Stimulated activated CD8-positive, alpha-beta memory T cell treated with anti-CD3 and anti-CD28 coated beads, Interleukin-4, amount 100 ng/mL, for 24 hours (primary cell): Measurements from ENCODE around the gene SPEG.
"Not testable (repeated sequence)": the region's sequence is repeated elsewhere in the genome, so short reads cannot be mapped to it uniquely, and the experiment has no call there.

Source experiments
- DNase-seq: peaks from one replicate; pipeline ENCODE4 v3.0.0-alpha.2; 2020; ENCODE audit warnings: low read depth

The SPEG gene

DNA sequence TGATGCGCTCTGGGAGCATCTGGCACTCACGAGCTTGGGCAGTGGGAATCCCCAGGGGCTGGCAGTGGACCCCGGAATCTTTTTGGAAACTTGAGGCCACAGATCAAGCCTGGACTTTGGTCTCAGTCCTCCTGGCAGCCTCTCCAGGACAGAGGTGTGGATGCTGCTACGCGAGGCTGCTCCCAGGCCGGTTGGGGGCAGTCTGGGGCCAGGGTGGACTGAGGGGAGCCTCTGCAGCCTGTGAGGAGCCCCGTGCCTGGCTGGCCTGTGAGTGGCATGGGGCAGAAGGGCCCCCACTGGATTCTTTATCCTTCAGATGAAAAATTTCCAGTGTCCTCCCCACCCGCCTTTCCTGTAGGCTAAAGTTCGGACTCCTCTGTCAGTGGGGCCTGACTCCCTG is 29.2 kb upstream of the SPEG start:
- DNase-seq, result no peak

DNA sequence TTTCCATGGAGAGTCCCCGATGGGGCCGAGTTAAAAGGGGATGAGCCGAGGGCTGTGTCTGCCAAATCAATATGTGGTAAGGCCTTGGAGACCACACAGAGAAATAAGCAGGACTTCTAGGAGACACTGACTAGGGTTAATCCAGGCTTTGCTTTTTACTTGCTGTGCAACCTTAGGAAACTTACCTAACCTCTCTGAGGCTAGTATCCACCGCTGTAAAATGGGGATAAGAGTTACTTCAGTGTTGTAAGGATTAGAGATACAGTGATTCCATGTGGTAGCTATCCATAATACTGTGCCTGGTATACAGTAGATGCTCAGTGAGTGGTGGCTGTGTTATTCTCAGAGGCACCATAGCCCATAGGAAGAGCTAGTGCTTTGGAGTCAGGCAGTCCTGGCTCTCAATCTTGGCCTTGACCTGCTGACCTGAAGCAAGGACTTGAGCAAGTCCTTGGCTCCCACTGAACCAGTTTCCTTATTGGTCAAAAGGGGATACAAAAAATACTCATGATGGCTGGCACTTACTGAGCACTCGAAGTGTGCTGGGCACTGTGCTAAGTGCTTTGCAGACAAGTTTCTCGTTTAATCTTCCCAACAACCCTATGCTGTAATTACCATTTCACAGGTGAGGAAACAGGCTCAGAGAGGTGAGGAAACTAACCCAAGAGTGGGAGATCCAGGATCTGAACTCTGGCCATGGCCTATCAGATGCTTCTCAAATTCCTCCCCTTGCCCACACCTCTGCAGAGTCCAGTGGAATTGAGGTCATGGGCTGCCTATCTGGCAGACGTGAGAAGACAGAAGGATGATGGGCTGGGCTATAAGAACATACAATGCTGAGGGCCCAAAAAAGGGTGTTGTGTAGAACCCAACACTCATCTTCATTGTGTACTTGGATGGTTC is 28.4 kb upstream of the SPEG start:
- DNase-seq, result no peak

DNA sequence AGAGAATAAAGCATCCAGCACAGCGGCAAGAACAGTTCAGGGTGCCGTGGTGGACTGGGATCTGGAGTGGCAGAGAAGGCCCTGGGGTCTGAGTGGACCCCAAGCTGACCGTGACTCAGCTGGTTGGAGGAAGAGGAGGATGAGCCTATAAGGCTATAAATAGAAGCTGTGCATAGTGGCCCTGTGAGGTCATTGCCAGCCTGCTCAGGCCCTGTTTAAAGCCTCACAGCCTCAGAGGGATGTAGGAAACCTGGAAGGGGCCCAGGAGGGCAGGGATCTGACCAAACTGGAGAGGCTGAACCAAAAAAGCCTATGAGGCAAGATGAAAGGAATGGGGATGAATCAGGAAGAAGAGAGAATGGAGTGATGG is 27.8 kb upstream of the SPEG start:
- no peak for DNase-seq

DNA sequence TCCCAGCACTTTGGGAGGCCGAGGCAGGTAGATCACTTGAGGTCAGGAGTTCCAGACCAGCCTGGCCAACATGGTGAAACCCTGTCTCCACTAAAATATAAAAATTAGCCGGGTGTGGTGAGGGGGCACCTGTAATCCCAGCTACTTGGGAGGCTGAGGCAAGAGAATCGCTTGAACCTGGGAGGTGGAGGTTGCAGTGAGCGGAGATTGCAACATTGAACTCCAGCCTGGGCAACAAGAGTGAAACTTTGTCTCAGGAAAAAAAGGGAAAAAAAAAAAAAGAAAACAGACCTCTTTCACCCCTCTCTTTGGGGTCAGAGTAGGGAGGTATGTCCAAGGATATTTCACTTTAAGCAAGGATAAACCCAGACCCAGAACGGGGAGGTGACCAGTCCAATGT is 27.3 kb upstream of the SPEG start:
- not testable (repeated sequence) for DNase-seq

DNA sequence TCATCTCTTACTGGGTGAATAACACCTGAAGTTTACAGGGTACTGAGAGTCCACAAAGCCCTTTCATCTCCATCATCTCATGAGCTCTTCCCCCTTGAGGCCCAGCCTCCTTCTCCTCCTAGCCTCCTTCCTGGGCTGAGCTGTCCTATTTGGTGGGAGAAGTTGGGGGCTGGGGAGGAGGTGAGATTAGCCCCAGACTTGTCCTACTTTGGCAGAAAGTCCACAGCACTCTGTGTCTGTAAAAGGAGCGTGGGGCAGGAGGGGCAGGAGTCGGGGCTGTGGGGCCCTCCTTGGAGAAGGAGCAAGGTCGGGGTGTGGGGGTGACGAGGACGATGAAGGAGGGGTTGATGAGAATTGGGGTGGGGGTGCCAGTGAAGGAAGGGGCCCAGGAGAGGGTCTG is 26.4 kb upstream of the SPEG start:
- no peak for DNase-seq

DNA sequence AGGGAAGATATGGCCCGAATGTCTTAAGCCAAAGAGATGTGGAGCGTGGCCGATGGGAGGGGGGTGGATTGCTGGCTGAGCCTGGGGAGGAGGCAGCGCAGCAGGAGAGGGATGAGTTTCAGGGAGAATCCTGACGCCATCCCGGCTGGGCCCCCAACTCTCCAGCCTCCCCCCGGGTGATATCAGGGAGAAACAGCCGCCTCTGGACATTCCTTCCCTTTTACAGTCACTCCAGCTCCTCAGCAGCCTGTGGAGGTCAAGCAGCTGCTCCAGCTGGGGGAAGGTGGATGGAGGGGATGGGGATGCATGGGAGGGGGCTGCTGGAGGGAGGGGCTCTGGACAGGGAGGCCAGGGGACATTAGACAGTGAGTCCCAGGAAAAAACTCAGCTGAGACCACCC is 26.0 kb upstream of the SPEG start:
- DNase-seq, result no peak

DNA sequence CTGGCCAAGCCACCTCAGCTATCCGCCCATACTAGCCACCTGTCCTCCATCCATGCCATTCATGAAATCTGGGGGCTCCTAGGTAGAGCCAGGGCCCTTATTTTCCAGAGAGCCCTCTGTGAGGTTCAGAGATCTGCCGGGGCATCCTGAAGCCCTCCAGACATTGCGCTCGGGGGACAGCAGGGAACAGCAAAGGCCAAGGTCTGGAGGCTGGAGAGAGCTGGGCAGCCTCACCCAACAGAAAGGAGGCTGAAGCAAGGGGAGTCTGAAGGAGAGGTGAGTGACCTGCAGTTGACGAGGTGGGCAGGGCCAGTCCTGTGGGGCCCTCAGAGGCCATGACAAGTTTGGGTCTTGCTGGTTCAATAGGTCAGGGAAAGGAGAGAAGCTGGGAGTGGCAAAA is 25.0 kb upstream of the SPEG start:
- no peak for DNase-seq

DNA sequence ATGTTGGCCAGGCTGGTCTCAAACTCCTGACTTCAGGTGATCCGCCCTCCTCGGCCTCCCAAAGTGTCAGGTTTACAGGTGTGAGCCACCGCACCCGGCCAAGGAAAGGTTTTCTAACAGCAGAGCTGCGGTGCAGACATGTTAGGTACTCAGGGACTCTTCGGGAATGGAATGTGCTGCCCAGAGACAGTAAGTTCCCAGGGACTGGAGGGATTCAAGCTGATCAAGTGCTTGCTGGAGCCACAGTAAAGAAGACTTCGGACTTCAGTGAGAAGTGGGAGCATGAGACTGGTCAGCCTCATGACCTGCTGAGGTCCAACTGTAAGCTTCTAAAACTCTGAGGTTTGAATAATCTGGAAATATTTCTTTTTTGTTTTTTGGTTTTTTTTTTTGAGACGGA is 24.3 kb upstream of the SPEG start:
- DNase-seq, result no peak

DNA sequence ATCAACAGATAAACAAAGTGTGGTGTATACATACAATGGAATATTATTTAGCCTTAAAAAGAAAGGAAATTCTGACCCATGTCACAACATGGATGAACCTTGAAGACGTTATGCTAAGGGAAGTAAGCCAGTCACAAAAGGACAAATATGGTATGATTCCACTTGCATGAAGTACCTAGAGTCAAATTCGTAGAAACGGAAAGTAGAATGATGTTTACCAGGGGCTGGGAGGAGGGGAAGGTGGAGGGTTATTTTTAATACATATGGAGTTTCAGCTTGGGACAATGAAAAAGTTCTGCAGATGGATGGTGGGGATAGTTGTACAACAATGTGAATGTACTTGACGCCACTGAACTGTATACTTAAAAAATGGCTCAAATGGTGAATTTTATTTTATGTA is 19.8 kb upstream of the SPEG start:
- DNase-seq, result no peak

DNA sequence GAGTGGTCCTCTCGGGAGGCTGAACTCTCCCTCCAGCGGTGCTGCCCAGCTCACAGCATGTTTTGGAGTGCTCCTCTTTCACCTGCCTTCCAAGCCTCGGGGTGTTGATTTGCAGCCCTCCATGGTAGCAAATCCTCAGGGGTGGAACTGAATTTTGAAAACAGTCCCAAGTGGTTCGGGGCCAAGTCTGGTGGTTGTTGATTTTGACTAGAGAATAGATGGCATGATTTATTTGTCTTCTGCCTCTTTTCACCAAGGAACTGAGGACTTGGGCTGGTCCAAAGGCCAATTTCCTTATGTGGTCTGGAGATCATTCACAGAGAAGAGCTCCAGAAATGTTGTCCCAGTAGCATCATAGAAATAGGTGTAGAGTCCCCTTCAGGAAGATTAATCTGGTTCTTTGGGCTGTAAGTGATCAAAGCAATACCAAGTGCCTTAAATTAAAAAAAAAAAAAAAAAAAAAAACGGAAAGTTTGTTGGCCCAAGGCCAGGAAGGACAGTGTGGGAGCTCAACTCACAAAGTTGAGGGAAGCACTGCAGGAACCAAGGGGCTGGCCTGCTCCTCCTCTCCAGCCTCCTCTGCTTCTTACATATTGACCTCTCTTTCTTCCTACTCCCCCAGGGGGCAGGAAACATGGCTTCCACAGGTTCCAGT is 18.9 kb upstream of the SPEG start:
- DNase-seq, result no peak

DNA sequence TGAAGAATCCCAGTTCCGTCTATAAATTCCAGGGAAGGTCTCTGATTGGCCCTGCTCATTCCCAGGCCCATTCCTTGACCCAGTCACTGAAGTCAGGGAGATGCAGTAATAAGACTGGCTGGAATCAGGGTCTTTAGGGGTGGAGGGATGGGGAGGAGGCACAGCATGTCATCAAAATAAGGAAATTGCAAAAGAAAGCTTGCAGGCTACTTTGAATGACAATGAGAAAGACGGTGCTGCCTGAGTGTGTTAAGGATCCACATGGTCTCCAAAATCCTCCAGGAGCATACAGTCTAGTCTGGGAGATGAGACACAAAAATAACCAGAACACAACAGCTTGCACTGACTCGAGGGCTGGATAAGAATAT is 18.4 kb upstream of the SPEG start:
- no peak for DNase-seq

DNA sequence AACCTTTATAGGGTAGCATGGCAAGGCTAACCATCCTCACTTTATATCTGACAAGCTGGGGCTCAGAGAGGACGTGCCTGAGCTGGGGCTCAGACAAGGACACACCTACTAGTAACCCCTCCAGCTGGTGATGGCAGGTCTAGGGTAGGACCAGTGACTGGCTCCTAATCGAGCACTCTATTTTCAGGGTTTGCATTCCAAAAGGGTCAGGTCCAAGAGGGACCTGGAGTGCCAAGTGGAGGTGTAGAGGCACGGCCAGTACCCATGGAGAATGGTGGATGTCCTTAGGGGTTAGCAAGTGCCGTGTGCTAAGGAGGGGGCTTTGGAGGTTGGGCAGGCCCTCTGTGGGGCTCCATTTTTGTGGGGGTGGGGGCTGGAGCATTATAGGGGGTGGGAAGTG is 17.7 kb upstream of the SPEG start:
- no peak for DNase-seq

DNA sequence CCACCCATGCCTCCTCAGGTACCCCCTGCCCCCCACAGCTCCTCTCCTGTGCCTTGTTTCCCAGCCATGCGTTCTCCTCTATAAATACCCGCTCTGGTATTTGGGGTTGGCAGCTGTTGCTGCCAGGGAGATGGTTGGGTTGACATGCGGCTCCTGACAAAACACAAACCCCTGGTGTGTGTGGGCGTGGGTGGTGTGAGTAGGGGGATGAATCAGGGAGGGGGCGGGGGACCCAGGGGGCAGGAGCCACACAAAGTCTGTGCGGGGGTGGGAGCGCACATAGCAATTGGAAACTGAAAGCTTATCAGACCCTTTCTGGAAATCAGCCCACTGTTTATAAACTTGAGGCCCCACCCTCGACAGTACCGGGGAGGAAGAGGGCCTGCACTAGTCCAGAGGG is 17.3 kb upstream of the SPEG start:
- no peak for DNase-seq

DNA sequence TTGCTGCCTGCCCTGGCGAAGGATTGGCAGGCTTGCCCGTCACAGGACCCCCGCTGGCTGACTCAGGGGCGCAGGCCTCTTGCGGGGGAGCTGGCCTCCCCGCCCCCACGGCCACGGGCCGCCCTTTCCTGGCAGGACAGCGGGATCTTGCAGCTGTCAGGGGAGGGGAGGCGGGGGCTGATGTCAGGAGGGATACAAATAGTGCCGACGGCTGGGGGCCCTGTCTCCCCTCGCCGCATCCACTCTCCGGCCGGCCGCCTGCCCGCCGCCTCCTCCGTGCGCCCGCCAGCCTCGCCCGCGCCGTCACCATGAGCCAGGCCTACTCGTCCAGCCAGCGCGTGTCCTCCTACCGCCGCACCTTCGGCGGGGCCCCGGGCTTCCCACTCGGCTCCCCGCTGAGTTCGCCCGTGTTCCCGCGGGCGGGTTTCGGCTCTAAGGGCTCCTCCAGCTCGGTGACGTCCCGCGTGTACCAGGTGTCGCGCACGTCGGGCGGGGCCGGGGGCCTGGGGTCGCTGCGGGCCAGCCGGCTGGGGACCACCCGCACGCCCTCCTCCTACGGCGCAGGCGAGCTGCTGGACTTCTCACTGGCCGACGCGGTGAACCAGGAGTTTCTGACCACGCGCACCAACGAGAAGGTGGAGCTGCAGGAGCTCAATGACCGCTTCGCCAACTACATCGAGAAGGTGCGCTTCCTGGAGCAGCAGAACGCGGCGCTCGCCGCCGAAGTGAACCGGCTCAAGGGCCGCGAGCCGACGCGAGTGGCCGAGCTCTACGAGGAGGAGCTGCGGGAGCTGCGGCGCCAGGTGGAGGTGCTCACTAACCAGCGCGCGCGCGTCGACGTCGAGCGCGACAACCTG is 16.3 kb upstream of the SPEG start, which contains the start of gene DES:
DES (plus strand) TSS at position 223 of the 857 bp plus-strand sequence; CDS start at position 309, 86 bp downstream.
- DNase-seq, result no peak

DNA sequence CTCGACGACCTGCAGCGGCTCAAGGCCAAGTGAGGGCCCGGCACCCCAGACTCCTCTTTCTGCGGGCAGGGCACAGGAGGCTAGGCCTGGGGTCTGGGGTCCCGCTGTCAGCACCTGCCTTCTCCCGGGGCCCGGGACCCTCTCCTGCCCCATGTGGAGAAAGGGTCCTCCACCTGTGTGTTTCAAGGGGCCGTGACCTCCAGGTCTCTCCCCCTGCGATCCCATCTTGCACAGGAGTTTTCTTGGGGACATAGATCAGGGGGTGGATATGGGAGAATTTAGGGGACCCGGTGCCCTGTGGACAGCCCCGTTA is 15.7 kb upstream of the SPEG start:
- DNase-seq, result no peak

DNA sequence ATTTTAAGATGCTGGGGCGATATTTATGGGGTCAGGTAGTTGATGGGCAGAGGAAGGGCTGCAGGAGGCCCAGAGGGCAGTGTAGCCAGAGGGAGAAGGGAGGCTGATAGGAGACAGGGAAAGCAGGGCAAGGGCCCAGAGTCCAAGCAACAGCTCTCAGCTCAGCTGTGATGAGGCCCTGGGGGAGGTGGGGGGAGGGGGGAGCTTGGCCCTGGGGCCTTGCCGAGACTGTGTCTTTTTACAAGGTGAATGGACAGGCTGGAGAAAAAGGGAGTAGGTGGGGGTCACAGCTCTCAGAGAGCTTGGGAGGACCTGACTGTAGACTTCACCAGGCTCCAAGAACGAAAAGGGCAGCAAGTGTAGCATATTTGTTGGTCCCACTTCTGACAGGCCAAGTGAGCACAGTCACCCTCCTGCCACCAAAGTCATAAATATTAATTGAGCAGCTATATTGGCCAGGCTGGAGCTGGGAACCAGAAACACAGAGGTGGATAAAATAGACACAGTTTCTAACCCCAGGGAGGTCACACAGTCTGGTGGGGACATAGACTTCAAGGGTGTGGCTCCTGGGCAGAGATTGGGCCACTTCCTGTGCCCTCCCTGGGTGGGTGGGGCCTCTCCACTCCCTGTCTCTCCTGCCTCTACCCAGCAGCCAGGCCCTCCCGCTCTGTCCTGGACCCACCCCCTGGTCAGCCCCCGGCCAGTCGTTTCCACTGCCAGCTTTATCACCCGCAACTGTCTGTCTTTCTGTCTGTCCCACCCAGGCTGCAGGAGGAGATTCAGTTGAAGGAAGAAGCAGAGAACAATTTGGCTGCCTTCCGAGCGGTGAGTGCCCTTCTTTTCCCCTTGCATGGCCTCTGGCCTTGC is 15.1 kb upstream of the SPEG start:
- no peak for DNase-seq

DNA sequence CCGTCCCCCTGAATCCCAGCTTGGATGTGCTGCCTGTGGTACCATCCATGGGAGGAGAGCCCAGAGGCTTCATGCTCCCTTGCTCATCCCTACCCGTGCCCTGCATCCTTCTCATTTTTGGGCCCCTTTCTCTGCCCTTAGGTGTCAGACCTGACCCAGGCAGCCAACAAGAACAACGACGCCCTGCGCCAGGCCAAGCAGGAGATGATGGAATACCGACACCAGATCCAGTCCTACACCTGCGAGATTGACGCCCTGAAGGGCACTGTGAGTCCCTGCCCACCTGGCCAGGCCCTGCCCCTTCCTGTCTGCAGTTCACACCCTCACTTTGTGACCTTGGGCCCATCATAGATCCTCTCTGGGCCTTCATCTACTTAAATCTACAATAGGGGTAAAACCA is 14.0 kb upstream of the SPEG start:
- no peak for DNase-seq

DNA sequence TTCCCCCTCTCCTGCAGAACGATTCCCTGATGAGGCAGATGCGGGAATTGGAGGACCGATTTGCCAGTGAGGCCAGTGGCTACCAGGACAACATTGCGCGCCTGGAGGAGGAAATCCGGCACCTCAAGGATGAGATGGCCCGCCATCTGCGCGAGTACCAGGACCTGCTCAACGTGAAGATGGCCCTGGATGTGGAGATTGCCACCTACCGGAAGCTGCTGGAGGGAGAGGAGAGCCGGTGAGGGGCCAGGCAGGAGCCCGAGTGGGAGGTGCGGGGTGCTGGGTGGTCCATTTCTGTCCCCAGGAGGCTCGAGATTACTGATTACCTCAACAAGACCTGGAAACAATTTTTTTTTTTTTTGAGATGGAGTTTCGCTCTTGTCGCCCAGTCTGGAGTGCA is 13.3 kb upstream of the SPEG start:
- no peak for DNase-seq

DNA sequence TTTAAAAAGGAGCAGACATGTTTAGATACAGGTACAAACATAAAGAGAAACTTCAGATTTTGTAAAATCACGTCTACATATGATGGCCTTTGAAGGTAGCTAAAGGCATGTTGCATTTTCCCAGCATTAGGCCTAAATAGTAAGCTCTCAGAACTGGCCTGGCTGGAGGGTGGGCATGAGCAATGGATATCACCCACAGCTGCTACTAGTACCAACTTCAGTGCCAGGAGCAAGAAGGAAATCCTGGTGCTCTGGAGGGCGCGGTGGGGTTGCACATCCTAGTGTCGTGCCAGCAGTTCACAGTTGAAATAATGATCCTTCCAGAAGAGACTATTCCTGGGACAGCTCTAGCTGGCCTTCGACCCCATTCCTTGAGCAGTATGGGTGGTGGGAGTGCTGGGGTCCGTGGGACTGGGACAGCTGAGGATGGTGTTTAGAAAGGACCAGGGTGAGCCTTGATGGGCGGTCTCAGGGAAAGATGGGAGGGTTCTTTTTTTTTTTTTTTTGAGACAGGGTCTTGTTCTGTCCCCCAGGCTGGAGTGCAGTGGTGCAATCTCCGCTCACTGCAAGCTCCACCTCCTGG is 11.6 kb upstream of the SPEG start:
- DNase-seq, result no peak

DNA sequence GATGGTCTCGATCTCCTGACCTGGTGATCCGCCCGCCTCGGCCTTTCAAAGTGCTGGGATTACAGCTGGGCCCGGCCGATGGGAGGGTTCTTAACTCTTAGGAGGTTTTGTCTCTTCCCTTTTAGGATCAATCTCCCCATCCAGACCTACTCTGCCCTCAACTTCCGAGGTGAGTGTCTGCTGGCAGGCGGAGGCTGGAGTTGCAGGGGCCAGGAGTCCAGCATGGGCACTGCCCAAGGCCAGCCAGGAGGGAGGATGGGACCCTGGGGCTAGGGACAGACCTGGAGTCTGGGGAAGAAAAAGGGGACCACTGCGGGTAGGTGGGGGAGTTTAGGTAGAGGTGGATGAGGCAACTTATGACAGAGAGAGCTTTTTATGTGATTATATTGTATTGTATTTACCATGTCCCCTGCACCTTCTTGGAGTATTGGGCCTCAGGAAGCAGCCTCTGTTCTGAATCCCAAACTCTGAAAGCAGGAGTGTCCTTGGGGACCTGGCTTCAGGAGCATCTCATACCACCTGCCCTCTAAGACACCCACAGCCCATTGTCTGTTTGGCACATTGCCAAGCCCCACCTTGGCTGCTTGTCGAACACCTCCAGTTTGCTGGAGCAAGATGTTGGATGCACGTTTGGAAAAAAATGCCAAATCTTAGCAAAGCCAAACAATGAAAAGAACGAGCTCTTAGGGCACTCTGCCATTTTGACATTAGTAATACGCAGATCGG is 10.8 kb upstream of the SPEG start:
- DNase-seq, result no peak
